ENCODE measurements around the gene NRIP3.

The NRIP3 gene

DNA sequence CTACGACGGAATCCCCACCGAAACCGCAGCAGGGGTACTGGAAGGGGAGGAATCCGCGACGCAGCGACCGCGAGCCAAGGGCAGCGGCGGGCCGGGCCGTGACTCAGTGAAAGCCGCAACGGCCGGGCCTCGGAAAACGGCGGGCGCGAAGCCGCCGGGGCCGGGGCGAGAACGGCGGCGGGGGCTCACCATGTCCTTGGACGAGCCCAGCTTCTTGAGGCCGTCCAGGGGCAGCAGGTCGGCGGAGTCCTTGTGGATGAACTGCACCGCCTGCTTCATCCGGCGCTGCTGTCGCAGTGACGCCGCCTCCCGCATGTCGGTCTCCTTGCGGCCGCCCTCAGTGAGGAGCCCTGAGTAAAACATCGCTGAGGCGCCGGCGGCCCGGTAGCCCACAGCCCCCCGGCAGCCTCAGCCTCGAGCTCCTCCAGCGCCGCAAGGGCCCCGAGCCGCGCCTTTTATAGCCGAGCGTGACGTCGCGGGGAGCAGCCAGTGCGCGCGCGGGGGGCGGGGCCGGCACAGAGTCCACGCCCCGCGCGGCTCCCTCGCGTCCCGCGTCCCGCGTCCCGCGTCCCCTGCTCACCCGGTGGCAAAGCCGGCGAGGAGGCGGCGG is at the start of gene NRIP3:
TSS of gene NRIP3 (minus strand) at position 429 of the 610 bp plus-strand sequence. CDS start at position 363, 66 bp downstream.
- DNase-seq (peak; percentile 73), ATAC-seq (peak; percentile 34)
- H3K27me3 Mint-ChIP-seq, result peaks cover 59% of the 10 kb centered on the region
- H3K4me3 Mint-ChIP-seq, result peak within 1 kb of the TSS; percentile 78
- H3K36me3 Mint-ChIP-seq (ENCODE audit: low read depth), result no peaks in the 10 kb centered on the region
- no peaks in the 10 kb centered on the region for H3K9me3 Mint-ChIP-seq
- H3K4me1 Mint-ChIP-seq, result peaks cover 28% of the 10 kb centered on the region
- H3K27ac Mint-ChIP-seq, result peak within 1 kb of the TSS; percentile 65

DNA sequence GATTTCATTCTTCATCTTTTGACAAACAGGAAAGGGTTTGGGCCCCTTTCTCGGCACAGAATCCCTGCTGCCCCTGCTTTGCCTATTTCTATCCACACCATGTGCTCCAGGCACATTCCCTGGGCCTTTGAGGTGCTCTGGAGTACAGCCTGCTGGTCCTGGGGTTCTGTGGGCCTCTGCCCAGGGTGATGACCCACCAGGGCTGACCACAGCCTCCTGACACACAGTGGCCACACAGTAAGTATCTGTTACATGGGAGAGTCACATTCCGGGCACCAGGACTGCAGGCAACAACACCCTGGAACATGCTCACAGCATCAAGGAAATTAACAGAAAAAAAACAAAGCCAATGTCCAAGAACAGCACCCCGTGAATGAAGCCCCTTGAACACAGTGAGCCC is 48.5 kb upstream of the NRIP3 start:
- H3K4me1 Mint-ChIP-seq, result no peaks in the 10 kb centered on the region
- H3K27ac Mint-ChIP-seq, result no peak overlapping the region
- H3K9me3 Mint-ChIP-seq, result no peaks in the 10 kb centered on the region
- DNase-seq (no peak), ATAC-seq (no peak)
- H3K27me3 Mint-ChIP-seq, result no peaks in the 10 kb centered on the region
- H3K4me3 Mint-ChIP-seq, result no peak overlapping the region
- H3K36me3 Mint-ChIP-seq (ENCODE audit: low read depth), result no peaks in the 10 kb centered on the region

- DNase-seq, result no peak
- H3K9me3 Mint-ChIP-seq, result no peaks in the 10 kb centered on the region
- H3K27ac Mint-ChIP-seq, result no peak overlapping the region
- ATAC-seq, result no peak
- H3K4me1 Mint-ChIP-seq, result no peaks in the 10 kb centered on the region
- H3K4me3 Mint-ChIP-seq, result no peak overlapping the region
- H3K36me3 Mint-ChIP-seq (ENCODE audit: low read depth), result no peaks in the 10 kb centered on the region
- H3K27me3 Mint-ChIP-seq, result no peaks in the 10 kb centered on the region
Measured at GRCh38 chr11:9049959-9050358, 46.2 kb upstream of the NRIP3 start.

- no peak overlapping the region for H3K4me3 Mint-ChIP-seq
- no peak for DNase-seq
- no peak for ATAC-seq
- no peaks in the 10 kb centered on the region for H3K36me3 Mint-ChIP-seq (ENCODE audit: low read depth)
- H3K27me3 Mint-ChIP-seq, result no peaks in the 10 kb centered on the region
- H3K4me1 Mint-ChIP-seq, result no peaks in the 10 kb centered on the region
- no peak overlapping the region for H3K27ac Mint-ChIP-seq
- no peaks in the 10 kb centered on the region for H3K9me3 Mint-ChIP-seq
Measured at GRCh38 chr11:9047964-9048523, 44.2 kb upstream of the NRIP3 start.

- H3K9me3 Mint-ChIP-seq, result no peaks in the 10 kb centered on the region
- no peaks in the 10 kb centered on the region for H3K27me3 Mint-ChIP-seq
- H3K36me3 Mint-ChIP-seq (ENCODE audit: low read depth), result no peaks in the 10 kb centered on the region
- no peak overlapping the region for H3K4me3 Mint-ChIP-seq
- no peaks in the 10 kb centered on the region for H3K4me1 Mint-ChIP-seq
- ATAC-seq, result no peak
- no peak overlapping the region for H3K27ac Mint-ChIP-seq
- DNase-seq, result no peak
Measured at GRCh38 chr11:9046481-9046880, 42.7 kb upstream of the NRIP3 start.

DNA sequence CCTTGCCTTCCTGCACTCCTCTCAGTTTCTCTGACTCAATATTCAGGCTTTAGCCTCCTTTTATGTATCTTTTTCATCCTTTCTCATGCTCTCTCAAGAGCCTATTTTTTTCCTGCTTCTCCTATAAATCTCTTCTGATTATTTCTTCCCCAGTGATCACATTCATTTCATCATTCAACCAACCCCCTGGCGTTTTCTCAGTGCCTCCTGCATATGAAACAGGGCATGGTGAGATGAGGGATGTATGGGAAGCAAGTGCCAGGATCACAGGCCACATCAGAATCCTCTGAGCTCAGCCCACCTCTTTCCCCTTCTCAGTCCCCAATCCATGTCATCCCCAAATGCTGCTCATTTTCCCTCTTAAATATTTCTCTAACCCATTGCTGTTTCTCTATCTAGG is 38.7 kb upstream of the NRIP3 start:
- no peak overlapping the region for H3K27ac Mint-ChIP-seq
- peaks cover 2% of the 10 kb centered on the region for H3K4me1 Mint-ChIP-seq
- DNase-seq (no peak), ATAC-seq (no peak)
- no peak overlapping the region for H3K4me3 Mint-ChIP-seq
- H3K36me3 Mint-ChIP-seq (ENCODE audit: low read depth), result no peaks in the 10 kb centered on the region
- peaks cover 4% of the 10 kb centered on the region for H3K27me3 Mint-ChIP-seq
- H3K9me3 Mint-ChIP-seq, result no peaks in the 10 kb centered on the region

- no peak for DNase-seq
- peaks cover 4% of the 10 kb centered on the region for H3K27me3 Mint-ChIP-seq
Measured at GRCh38 chr11:9041747-9042146, 37.9 kb upstream of the NRIP3 start.

GRCh38 chr11:9040410-9040809 is 36.6 kb upstream of the NRIP3 start:
- H3K4me3 Mint-ChIP-seq, result no peak overlapping the region
- ATAC-seq (no peak), DNase-seq (no peak)
- peaks cover 2% of the 10 kb centered on the region for H3K4me1 Mint-ChIP-seq
- H3K27me3 Mint-ChIP-seq, result peaks cover 4% of the 10 kb centered on the region
- no peak overlapping the region for H3K27ac Mint-ChIP-seq
- H3K9me3 Mint-ChIP-seq, result no peaks in the 10 kb centered on the region
- H3K36me3 Mint-ChIP-seq (ENCODE audit: low read depth), result no peaks in the 10 kb centered on the region

More at GRCh38 chr11:9041747-9042146, 37.9 kb upstream of the NRIP3 start:
- no peaks in the 10 kb centered on the region for H3K9me3 Mint-ChIP-seq
- no peak for ATAC-seq
- H3K27ac Mint-ChIP-seq, result no peak overlapping the region
- H3K4me3 Mint-ChIP-seq, result no peak overlapping the region
- H3K4me1 Mint-ChIP-seq, result peaks cover 2% of the 10 kb centered on the region
- H3K36me3 Mint-ChIP-seq (ENCODE audit: low read depth), result no peaks in the 10 kb centered on the region

DNA sequence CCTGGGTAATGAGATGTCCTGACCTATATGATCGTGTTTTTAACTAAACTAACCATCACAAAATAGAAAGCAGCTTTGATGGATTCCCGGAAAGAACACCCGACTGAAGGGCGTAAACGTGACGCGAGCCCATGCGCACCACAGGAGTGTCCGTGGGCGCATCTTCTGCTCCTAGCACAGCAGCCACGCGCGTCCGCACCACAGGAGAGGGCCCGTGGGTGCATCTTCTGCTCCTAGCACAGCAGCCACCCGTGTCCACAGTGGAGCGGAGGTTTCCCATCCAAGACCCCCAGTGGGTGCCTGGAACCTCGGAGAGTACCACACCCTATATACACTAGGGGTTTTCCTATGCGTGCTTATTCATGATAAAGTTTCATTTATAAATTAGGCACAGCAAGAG is 36.1 kb upstream of the NRIP3 start:
- ATAC-seq (no peak), DNase-seq (no peak)
- peaks cover 2% of the 10 kb centered on the region for H3K4me1 Mint-ChIP-seq
- H3K27ac Mint-ChIP-seq, result no peak overlapping the region
- peaks cover 4% of the 10 kb centered on the region for H3K27me3 Mint-ChIP-seq
- H3K4me3 Mint-ChIP-seq, result no peak overlapping the region
- no peaks in the 10 kb centered on the region for H3K9me3 Mint-ChIP-seq
- no peaks in the 10 kb centered on the region for H3K36me3 Mint-ChIP-seq (ENCODE audit: low read depth)

DNA sequence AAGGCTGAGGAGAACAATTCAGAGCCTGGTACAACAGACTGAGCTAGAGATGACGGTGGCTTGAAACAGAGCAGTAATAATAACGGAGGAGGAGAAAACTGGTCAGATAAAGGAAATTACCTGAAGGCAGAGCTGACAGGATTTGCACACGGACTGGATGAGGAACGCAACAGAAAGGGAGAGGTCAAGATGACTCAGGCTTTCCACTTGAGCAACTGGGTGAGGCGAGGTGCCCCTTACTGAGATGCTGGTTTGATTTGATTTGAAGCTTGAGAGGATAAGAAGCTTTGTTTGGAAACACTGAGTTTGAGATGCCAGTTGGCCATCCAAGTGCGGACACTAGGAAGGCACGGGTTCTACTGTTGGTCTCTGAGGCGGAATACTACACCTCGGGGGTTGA is 35.4 kb upstream of the NRIP3 start:
- no peak overlapping the region for H3K27ac Mint-ChIP-seq
- H3K9me3 Mint-ChIP-seq, result no peaks in the 10 kb centered on the region
- H3K36me3 Mint-ChIP-seq (ENCODE audit: low read depth), result no peaks in the 10 kb centered on the region
- ATAC-seq (peak; percentile 28), DNase-seq (no peak)
- H3K4me1 Mint-ChIP-seq, result peaks cover 2% of the 10 kb centered on the region
- no peak overlapping the region for H3K4me3 Mint-ChIP-seq
- H3K27me3 Mint-ChIP-seq, result peaks cover 4% of the 10 kb centered on the region

DNA sequence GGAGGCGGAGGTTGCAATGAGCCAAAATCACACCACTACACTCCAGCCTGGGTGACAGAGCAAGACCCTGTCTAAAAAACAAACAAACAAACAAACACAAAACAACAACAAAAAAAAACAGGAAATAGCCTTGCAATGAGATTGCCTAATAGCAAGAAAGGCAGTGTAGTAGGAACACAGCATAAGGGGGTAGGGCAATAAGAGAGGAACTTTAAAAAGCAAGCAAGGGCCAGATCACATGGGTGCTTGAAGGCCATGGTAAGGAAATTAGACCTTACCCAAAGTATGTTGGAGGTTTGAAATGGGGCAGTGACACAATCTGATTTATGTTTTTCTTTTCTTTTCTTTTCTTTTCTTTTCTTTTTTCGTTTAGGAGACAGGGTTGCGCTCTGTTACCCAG is 34.7 kb upstream of the NRIP3 start:
- no peak for DNase-seq
- H3K4me1 Mint-ChIP-seq, result peaks cover 2% of the 10 kb centered on the region
- H3K36me3 Mint-ChIP-seq (ENCODE audit: low read depth), result no peaks in the 10 kb centered on the region
- no peak for ATAC-seq
- H3K27ac Mint-ChIP-seq, result no peak overlapping the region
- no peak overlapping the region for H3K4me3 Mint-ChIP-seq
- peaks cover 4% of the 10 kb centered on the region for H3K27me3 Mint-ChIP-seq
- H3K9me3 Mint-ChIP-seq, result no peaks in the 10 kb centered on the region

DNA sequence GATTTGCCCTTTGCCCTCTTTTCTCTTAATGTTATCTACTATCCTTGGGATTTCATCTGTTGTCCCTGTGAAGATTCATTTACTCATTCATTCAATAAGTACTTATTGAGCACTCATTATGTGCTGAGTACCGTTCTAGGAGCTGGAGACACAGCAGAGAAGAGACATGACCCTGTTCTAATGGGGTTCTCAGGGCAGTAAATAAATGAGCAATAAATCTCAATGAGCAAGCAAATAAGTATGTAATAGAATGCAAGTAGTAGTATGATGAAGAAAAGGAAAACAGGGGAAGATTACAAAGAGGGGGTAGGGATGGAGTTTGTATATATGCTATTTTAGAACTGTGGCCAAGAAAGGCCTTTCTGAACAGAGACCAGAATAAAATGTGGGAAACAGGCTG is 34.2 kb upstream of the NRIP3 start:
- Mint-ChIP-seq H3K27ac (no peak overlapping the region), H3K4me1 (peaks cover 2% of the 10 kb centered on the region), H3K27me3 (peaks cover 4% of the 10 kb centered on the region), H3K4me3 (no peak overlapping the region), H3K36me3 (ENCODE audit: low read depth) (no peaks in the 10 kb centered on the region), H3K9me3 (no peaks in the 10 kb centered on the region)
- ATAC-seq (no peak), DNase-seq (no peak)

- Mint-ChIP-seq H3K36me3 (ENCODE audit: low read depth) (no peaks in the 10 kb centered on the region), H3K9me3 (no peaks in the 10 kb centered on the region), H3K4me3 (no peak overlapping the region), H3K27me3 (peaks cover 4% of the 10 kb centered on the region), H3K27ac (no peak overlapping the region), H3K4me1 (peaks cover 2% of the 10 kb centered on the region)
- DNase-seq, result no peak
- ATAC-seq, result no peak
Measured at GRCh38 chr11:9037046-9037780, 33.4 kb upstream of the NRIP3 start.

- H3K27ac Mint-ChIP-seq, result no peak overlapping the region
- H3K4me1 Mint-ChIP-seq, result no peaks in the 10 kb centered on the region
- H3K9me3 Mint-ChIP-seq, result no peaks in the 10 kb centered on the region
- peaks cover 2% of the 10 kb centered on the region for H3K27me3 Mint-ChIP-seq
- ATAC-seq (no peak), DNase-seq (no peak)
- H3K4me3 Mint-ChIP-seq, result no peak overlapping the region
- no peaks in the 10 kb centered on the region for H3K36me3 Mint-ChIP-seq (ENCODE audit: low read depth)
Measured at GRCh38 chr11:9030601-9031000, 26.8 kb upstream of the NRIP3 start.

DNA sequence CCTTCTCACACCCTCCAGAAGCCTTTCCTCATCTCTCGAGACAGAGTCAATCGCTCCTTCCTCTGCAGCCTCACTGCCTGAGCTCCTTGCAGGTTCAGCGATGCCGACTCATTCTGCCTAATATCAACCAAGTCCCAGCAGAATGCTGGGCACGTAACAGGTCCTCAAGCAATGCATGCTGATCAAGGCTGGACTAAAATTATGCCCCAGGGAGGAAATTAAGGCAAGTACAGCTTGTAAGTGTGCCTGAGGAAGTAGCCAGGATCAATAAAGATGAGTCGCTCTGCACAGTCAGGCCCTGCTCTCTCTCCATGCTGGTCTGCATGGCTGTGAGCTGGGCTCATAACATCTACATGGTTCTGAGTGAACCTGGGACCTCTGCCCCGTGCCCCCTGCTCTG is 25.6 kb upstream of the NRIP3 start:
- peaks cover 4% of the 10 kb centered on the region for H3K27me3 Mint-ChIP-seq
- DNase-seq, result no peak
- no peaks in the 10 kb centered on the region for H3K36me3 Mint-ChIP-seq (ENCODE audit: low read depth)
- H3K27ac Mint-ChIP-seq, result no peak overlapping the region
- no peak for ATAC-seq
- H3K4me3 Mint-ChIP-seq, result no peak overlapping the region
- H3K9me3 Mint-ChIP-seq, result no peaks in the 10 kb centered on the region
- no peaks in the 10 kb centered on the region for H3K4me1 Mint-ChIP-seq
